Measurements from ENCODE around the gene FOXO1.

- TF ChIP-seq CTCF (IDR thresholded peaks at IDR 0.05; ENCODE audit: low read length) (no peak), EZH2 (IDR thresholded peaks at IDR 0.05; ENCODE audit: borderline replicate concordance, low read length) (no peak)
Observed at GRCh38 chr13:40576369-40576768, 90.1 kb downstream of the FOXO1 start.
